CD4-positive, alpha-beta T cell treated with Interleukin-1 beta for 1 hour (primary cell): ENCODE data around the gene USP5.

Experiments
- DNase-seq, 2 donors: peaks; one replicate each; pipeline ENCODE4 v3.0.0-alpha.2; 2020 to 2022

Gene USP5

GRCh38 chr12:6851921-6852650 is at the start of gene USP5:
TSS of gene USP5 (plus strand) at chr12:6852150. CDS start at chr12:6852180, 30 bp downstream.
- DNase-seq, result peak; percentile 99

- no peak for DNase-seq
Observed at GRCh38 chr12:6807170-6807569, 44.8 kb upstream of the USP5 start.

- no peak for DNase-seq
Observed at GRCh38 chr12:6809056-6809455, 42.9 kb upstream of the USP5 start.

- DNase-seq, result no peak
Observed at GRCh38 chr12:6810758-6811157, 41.2 kb upstream of the USP5 start.

- no peak for DNase-seq
Observed at GRCh38 chr12:6813363-6813762, 38.6 kb upstream of the USP5 start.

- DNase-seq, result no peak
Observed at GRCh38 chr12:6816598-6816997, 35.4 kb upstream of the USP5 start.

GRCh38 chr12:6817098-6817497 is 34.9 kb upstream of the USP5 start:
- no peak for DNase-seq

- no peak for DNase-seq
Observed at GRCh38 chr12:6817662-6818157, 34.2 kb upstream of the USP5 start.

GRCh38 chr12:6818222-6818621 is 33.7 kb upstream of the USP5 start:
- DNase-seq, result no peak

- no peak for DNase-seq
Observed at GRCh38 chr12:6818645-6819044, 33.3 kb upstream of the USP5 start.

GRCh38 chr12:6819106-6820030 is 32.6 kb upstream of the USP5 start:
- DNase-seq, result no peak

- no peak for DNase-seq
Observed at GRCh38 chr12:6820166-6820565, 31.8 kb upstream of the USP5 start.

- peak in 1 of 2 donors; percentile 18 for DNase-seq
Observed at GRCh38 chr12:6821591-6822425, 30.1 kb upstream of the USP5 start, which contains the start of gene GPR162. TSS of gene GPR162 (plus strand) at chr12:6821821. CDS start at chr12:6823899, 2,078 bp downstream.

GRCh38 chr12:6822426-6823135 is 29.4 kb upstream of the USP5 start:
- no peak for DNase-seq

- DNase-seq, result no peak
Observed at GRCh38 chr12:6823182-6824084, 28.5 kb upstream of the USP5 start.

- DNase-seq, result no peak
Observed at GRCh38 chr12:6824085-6824775, 27.7 kb upstream of the USP5 start.

GRCh38 chr12:6824901-6825381 is 27.0 kb upstream of the USP5 start:
- no peak for DNase-seq

- DNase-seq, result peak; percentile 77 to 80
Observed at GRCh38 chr12:6825398-6826124, 26.4 kb upstream of the USP5 start.

- no peak for DNase-seq
Observed at GRCh38 chr12:6826125-6826733, 25.7 kb upstream of the USP5 start.
